Hepatocyte (in vitro differentiated cells): Measurements from ENCODE around the gene ARHGEF37. TPM values are rescaled to one million over a fixed set of nuclear protein-coding genes. Genes with fewer than 3 reads are reported as not detected.
"Not testable (repeated sequence)": the region's sequence is repeated elsewhere in the genome, so short reads cannot be mapped to it uniquely, and the experiment has no call there.

ENCODE experiments used
- DNase-seq: peaks from one replicate; pipeline ENCODE4 v3.0.0-alpha.2; 2016; ENCODE audit warnings: low spot score
- H2AFZ ChIP-seq: fragments of 200-600 bp; sonication (generic); 2 replicates; pipeline ENCODE4 v1.6.0; 2016; ENCODE audit warnings: antibody characterized with exemption, mild to moderate bottlenecking
- H3K27ac ChIP-seq: fragments of 200-600 bp; sonication (generic); 2 replicates; pipeline ENCODE4 v1.5.1; 2016; ENCODE audit warnings: mild to moderate bottlenecking
- H3K27me3 ChIP-seq: fragments of 200-600 bp; sonication (generic); 2 replicates; pipeline ENCODE4 v1.6.1; 2016
- H3K36me3 ChIP-seq: fragments of 200-600 bp; sonication (generic); replicated peaks from 2 replicates; pipeline ENCODE4 v1.5.1; 2016; ENCODE audit warnings: low read depth; ENCODE audit not compliant: insufficient read depth
- H3K4me1 ChIP-seq: fragments of 200-600 bp; sonication (generic); 2 replicates; pipeline ENCODE4 v1.5.1; 2016; ENCODE audit warnings: mild to moderate bottlenecking, moderate library complexity; ENCODE audit not compliant: insufficient read depth
- H3K4me2 ChIP-seq: fragments of 200-600 bp; sonication (generic); 2 replicates; pipeline ENCODE4 v1.6.0; 2016
- H3K4me3 ChIP-seq: fragments of 200-600 bp; sonication (generic); 2 replicates; pipeline ENCODE4 v1.5.1; 2016; ENCODE audit warnings: mild to moderate bottlenecking
- H3K79me2 ChIP-seq: fragments of 200-600 bp; sonication (generic); 2 replicates; pipeline ENCODE4 v1.6.0; 2017; ENCODE audit warnings: mild to moderate bottlenecking
- H3K9me2 ChIP-seq: fragments of 200-600 bp; sonication (generic); replicated peaks from 2 replicates; pipeline ENCODE4 v1.6.0; 2017; ENCODE audit warnings: mild to moderate bottlenecking; ENCODE audit not compliant: insufficient read depth
- H3K9me3 ChIP-seq: fragments of 200-600 bp; sonication (generic); 2 replicates; pipeline ENCODE4 v1.5.1; 2016; ENCODE audit warnings: low read depth, mild to moderate bottlenecking
- H4K20me1 ChIP-seq: fragments of 200-600 bp; sonication (generic); 2 replicates; pipeline ENCODE4 v1.6.0; 2016; ENCODE audit warnings: mild to moderate bottlenecking; ENCODE audit not compliant: insufficient read depth, poor library complexity, severe bottlenecking
- CTCF ChIP-seq: fragments of 200-600 bp; sonication (generic); IDR thresholded peaks from 2 replicates; pipeline ENCODE4 v1.5.1; 2016; ENCODE audit warnings: antibody characterized with exemption, mild to moderate bottlenecking; ENCODE audit not compliant: poor library complexity
- EZH2 ChIP-seq: fragments of 200-600 bp; sonication (generic); IDR thresholded peaks from 2 replicates; pipeline ENCODE4 v1.6.1; 2016; ENCODE audit warnings: antibody characterized with exemption, mild to moderate bottlenecking, borderline replicate concordance
- EZH2phosphoT487 ChIP-seq: fragments of 200-600 bp; sonication (generic); IDR thresholded peaks from one replicate; pipeline ENCODE4 v1.6.1; 2018; ENCODE audit warnings: antibody characterized with exemption, mild to moderate bottlenecking, low read depth, moderate library complexity; ENCODE audit not compliant: unreplicated experiment, severe bottlenecking
- WGBS: methylation state at CpG from one replicate; pipeline ENCODE4 v1.1.6; 2016; ENCODE audit warnings: low lambda C conversion rate; ENCODE audit errors: missing lambda C conversion rate; 5-methylcytosine and 5-hydroxymethylcytosine counted together
- polyA plus RNA-seq: library from polyadenylated mRNA; unstranded; fragments of >200 nt; fragmentation: Nextera tagmentation; extraction: Ambion mirVana; gene quantifications from 2 replicates; pipeline ENCODE4 v1.2.1, GENCODE V29; 2016
- total RNA-seq: library from RNA; depleted of rRNA; stranded (reverse); fragments of >200 nt; gene quantifications from 2 replicates; pipeline ENCODE4 v1.2.3, GENCODE V29; 2014

The ARHGEF37 gene
- total RNA-seq (2.0 and 2.3 TPM in 2 replicates), polyA plus RNA-seq (2.9 and 3.1 TPM in 2 replicates)

GRCh38 chr5:149581192-149581861, at the start of gene ARHGEF37:
TSS of gene ARHGEF37 (plus strand) at chr5:149581498. CDS start at chr5:149597770, 16,272 bp downstream.
- peaks cover 15% of the 10 kb centered on the region for H3K4me1 ChIP-seq
- H4K20me1 ChIP-seq, result no peaks in the 10 kb centered on the region
- no peaks in the 10 kb centered on the region for H3K36me3 ChIP-seq
- peak; percentile 77 for DNase-seq
- TF ChIP-seq CTCF, result no peak
- TF ChIP-seq EZH2, result no peak
- no peak for TF ChIP-seq EZH2phosphoT487
- no peaks in the 10 kb centered on the region for H3K9me3 ChIP-seq
- peak within 1 kb of the TSS; percentile 83 for H3K4me2 ChIP-seq
- no peaks in the 10 kb centered on the region for H3K79me2 ChIP-seq
- H3K9me2 ChIP-seq, result no peaks in the 10 kb centered on the region
- H3K27ac ChIP-seq, result peak within 1 kb of the TSS; percentile 51
- H2AFZ ChIP-seq, result peak within 1 kb of the TSS; percentile 83
- WGBS, result 3% methylated on average over 49 of the region's 56 CpGs
- H3K27me3 ChIP-seq, result no peaks in the 10 kb centered on the region
- H3K4me3 ChIP-seq, result peak within 1 kb of the TSS; percentile 47

GRCh38 chr5:149532413-149532812, 48.9 kb upstream of the ARHGEF37 start:
- H3K79me2 ChIP-seq, result peaks cover 100% of the 10 kb centered on the region
- TF ChIP-seq EZH2phosphoT487 (no peak), EZH2 (no peak), CTCF (no peak)
- H3K4me3 ChIP-seq, result no peak overlapping the region
- no peaks in the 10 kb centered on the region for H3K36me3 ChIP-seq
- H3K9me3 ChIP-seq, result no peaks in the 10 kb centered on the region
- DNase-seq, result no peak
- no peak overlapping the region for H3K4me2 ChIP-seq
- H2AFZ ChIP-seq, result no peak overlapping the region
- peaks cover 19% of the 10 kb centered on the region for H3K4me1 ChIP-seq
- H3K27ac ChIP-seq, result no peak overlapping the region
- peaks cover 99% of the 10 kb centered on the region for H4K20me1 ChIP-seq
- 88% methylated on average over 7 of the region's 7 CpGs for WGBS
- no peaks in the 10 kb centered on the region for H3K27me3 ChIP-seq
- H3K9me2 ChIP-seq, result no peaks in the 10 kb centered on the region

GRCh38 chr5:149535787-149536186, 45.5 kb upstream of the ARHGEF37 start:
- not testable (repeated sequence) for H3K4me1 ChIP-seq, H3K4me2 ChIP-seq, H3K27me3 ChIP-seq, H3K9me3 ChIP-seq, H3K36me3 ChIP-seq, H3K9me2 ChIP-seq, H3K4me3 ChIP-seq, H2AFZ ChIP-seq, DNase-seq, H3K27ac ChIP-seq
- peaks cover 99% of the 10 kb centered on the region for H3K79me2 ChIP-seq
- 95% methylated on average over 6 of the region's 6 CpGs for WGBS
- peaks cover 99% of the 10 kb centered on the region for H4K20me1 ChIP-seq

GRCh38 chr5:149537374-149537975, 43.8 kb upstream of the ARHGEF37 start:
- Histone ChIP-seq H2AFZ (no peak overlapping the region), H3K9me2 (no peaks in the 10 kb centered on the region), H3K36me3 (no peaks in the 10 kb centered on the region), H3K27ac (no peak overlapping the region), H3K79me2 (peaks cover 99% of the 10 kb centered on the region), H3K9me3 (no peaks in the 10 kb centered on the region), H3K4me1 (peaks cover 5% of the 10 kb centered on the region), H3K27me3 (no peaks in the 10 kb centered on the region), H4K20me1 (peaks cover 99% of the 10 kb centered on the region), H3K4me3 (no peak overlapping the region), H3K4me2 (no peak overlapping the region)
- WGBS, result 83% methylated on average over 1 of the region's 1 CpG
- no peak for DNase-seq
- TF ChIP-seq EZH2 (no peak), CTCF (no peak), EZH2phosphoT487 (no peak)
